OCI-M1 (cell line): Measurements from ENCODE around the gene SNN.

Source experiments
- DNase-seq: peaks from one replicate; lab custom pipeline; 2025; lab: John Stamatoyannopoulos, UW

The SNN gene

GRCh38 chr16:11667824-11668622, at the start of gene SNN:
SNN (plus strand) TSS chr16:11668455; CDS start chr16:11676060, 7,605 bp downstream.
- DNase-seq, result peak; percentile 89

GRCh38 chr16:11619327-11619851, 48.9 kb upstream of the SNN start:
- no peak for DNase-seq

- DNase-seq, result no peak
Measured at GRCh38 chr16:11620243-11621003, 47.8 kb upstream of the SNN start.

- no peak for DNase-seq
Measured at GRCh38 chr16:11621539-11621919, 46.7 kb upstream of the SNN start.

- DNase-seq, result no peak
Measured at GRCh38 chr16:11621920-11622651, 46.2 kb upstream of the SNN start.

GRCh38 chr16:11624205-11624604, 44.0 kb upstream of the SNN start:
- peak; percentile 60 for DNase-seq

GRCh38 chr16:11624636-11625607, 43.3 kb upstream of the SNN start:
- peak; percentile 88 for DNase-seq

- DNase-seq, result no peak
Measured at GRCh38 chr16:11625769-11626168, 42.5 kb upstream of the SNN start.

GRCh38 chr16:11626657-11627291, 41.5 kb upstream of the SNN start:
- no peak for DNase-seq

- no peak for DNase-seq
Measured at GRCh38 chr16:11627292-11627663, 41.0 kb upstream of the SNN start.

- peak; percentile 59 for DNase-seq
Measured at GRCh38 chr16:11627822-11628457, 40.3 kb upstream of the SNN start.

GRCh38 chr16:11629071-11630030, 38.9 kb upstream of the SNN start:
- DNase-seq, result no peak

- no peak for DNase-seq
Measured at GRCh38 chr16:11630046-11630767, 38.0 kb upstream of the SNN start.

GRCh38 chr16:11630768-11631056, 37.5 kb upstream of the SNN start:
- DNase-seq, result no peak

GRCh38 chr16:11631214-11631613, 37.0 kb upstream of the SNN start:
- DNase-seq, result no peak

GRCh38 chr16:11632455-11632939, 35.8 kb upstream of the SNN start:
- no peak for DNase-seq

GRCh38 chr16:11633113-11633512, 35.1 kb upstream of the SNN start:
- DNase-seq, result no peak

- DNase-seq, result peak; percentile 13
Measured at GRCh38 chr16:11634312-11634711, 33.9 kb upstream of the SNN start.
